Stimulated activated CD4-positive, alpha-beta T cell treated with anti-CD3 and anti-CD28 coated beads, Interleukin-1b, Interleukin-23, amount 100 ng/mL, for 24 hours (primary cell): ENCODE measurements around the gene GPR15LG.
A peak's percentile ranks its signal among the peaks of the same experiment; 100 is the strongest.

Source experiments
- DNase-seq, 4 experiments: peaks; one replicate each; pipeline ENCODE4 v3.0.0-alpha.2; 2020; ENCODE audit warnings: low read depth in 4 of 4, low spot score in 1 of 4

GPR15LG gene

GRCh38 chr10:84193327-84193726, 19.7 kb downstream of the GPR15LG start:
- DNase-seq: no peak

GRCh38 chr10:84193846-84194423, 20.3 kb downstream of the GPR15LG start:
- DNase-seq: no peak

GRCh38 chr10:84194424-84195043, 20.9 kb downstream of the GPR15LG start, which contains the start of gene CDHR1:
CDHR1 (plus strand) TSS chr10:84194537; CDS start chr10:84194761, 224 bp downstream.
- DNase-seq: peak in 2 of 4 experiments; percentile 14 to 35

DNA sequence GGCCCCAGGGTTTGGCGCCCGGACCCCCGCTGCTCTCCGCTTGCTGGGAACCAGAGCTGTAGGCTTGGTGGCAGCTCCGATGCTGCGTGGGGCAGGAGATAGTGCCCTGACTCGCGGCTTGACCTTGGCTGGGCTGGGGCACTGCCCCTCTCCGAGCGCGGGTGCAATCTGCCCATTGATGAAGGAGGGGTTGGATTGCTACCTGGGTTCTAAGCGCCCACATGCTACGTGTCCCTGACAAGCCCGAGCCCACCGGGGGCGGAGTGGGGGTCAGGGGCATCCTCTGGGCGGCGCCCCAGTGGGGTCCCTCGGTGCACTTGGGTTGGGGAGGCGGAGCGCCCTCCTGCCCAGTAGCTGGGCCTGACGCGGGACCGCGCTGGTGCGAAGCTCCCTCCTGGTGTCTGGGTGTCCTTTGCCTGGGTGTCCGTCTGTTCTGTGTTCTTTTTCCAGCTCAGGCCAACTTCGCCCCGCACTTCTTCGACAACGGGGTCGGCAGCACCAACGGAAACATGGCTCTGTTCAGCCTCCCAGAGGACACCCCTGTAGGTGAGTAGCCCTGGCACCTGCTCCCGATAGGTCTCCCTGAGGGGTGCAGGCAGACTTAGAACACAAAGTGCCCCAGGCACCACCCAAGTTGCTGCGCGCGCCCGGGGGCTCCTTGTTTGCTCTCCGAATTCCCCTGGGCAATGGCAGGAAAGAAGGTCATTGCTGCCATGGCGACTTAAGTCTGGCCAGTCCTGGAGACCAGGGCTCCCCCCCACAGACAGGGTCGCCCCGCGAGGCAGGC, 21.6 kb downstream of the GPR15LG start:
- DNase-seq: no peak

GRCh38 chr10:84196083-84196482, 22.5 kb downstream of the GPR15LG start:
- DNase-seq: no peak

- DNase-seq: no peak
Observed at GRCh38 chr10:84196941-84197340, 23.3 kb downstream of the GPR15LG start.

DNA sequence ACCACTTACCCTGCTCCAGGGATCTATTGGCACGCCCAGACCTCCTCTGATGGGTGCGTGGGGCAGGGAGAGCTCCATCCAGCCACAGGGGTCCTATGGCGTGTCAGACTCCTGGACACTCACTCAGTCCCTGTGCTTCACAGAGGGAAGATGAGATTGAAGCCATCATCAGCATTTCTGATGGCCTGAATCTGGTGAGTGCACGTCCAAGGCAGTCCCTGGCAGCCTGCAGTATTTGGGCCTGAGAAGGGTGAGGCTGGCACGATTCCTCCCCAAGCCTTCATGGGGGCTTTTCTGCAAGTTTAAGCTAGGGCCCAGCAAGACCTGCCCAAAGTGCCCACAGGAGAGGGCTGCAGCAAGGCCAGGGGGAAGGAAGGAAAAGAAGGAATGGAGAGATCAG, 24.0 kb downstream of the GPR15LG start:
- no peak for DNase-seq

DNA sequence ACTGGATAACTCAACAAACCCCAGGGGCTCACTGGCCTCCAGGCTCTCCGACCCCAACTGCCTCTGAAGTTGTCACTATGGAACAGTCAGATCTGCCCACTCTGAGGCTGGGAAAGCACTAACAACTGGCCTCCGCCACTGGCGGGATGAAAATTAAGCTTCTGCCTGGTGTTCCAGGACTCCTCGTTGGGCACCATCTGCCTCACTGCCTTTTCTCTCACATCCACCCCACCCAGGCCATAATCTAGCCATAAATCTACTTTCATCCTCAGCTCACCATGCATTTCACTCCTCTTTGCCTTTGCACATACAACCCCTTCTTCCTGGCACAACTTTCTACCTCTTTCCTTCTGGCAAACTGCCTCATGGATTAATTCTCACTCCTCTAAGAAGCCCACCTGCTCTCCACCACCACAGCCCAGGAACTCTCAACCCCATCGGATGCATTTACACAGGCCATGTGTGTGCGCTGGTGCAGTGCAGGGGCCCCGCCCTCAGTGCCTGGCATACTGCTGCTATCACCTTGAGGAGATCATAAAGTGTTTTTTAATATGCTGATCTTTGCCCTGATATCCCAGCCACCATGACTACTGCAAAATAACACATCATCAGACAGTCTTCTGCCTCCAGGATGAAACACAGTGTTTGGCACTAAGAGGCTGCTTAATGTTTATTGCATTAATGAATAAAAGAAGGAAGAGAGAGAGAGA, 24.8 kb downstream of the GPR15LG start:
- DNase-seq: no peak

GRCh38 chr10:84200537-84201243, 27.1 kb downstream of the GPR15LG start:
- DNase-seq: no peak

DNA sequence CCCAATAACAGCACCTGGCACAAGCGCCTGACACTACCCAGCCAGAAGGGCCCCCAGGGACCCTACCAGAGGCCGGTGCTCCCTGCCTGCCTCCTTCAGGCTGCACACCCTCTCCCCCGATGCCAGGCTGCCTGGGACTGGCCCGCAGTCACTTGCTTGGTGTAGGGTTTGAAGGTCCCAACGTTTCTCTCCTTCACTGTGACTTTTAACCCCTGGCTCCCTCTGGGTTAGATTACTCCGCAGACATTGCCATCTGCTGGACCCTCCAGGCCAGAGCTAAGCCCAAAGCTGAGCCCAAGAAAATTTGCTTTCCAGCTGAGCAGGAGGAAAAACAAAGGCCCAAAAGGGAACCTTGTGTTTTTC, 27.6 kb downstream of the GPR15LG start:
- DNase-seq: no peak

- DNase-seq: no peak
Observed at GRCh38 chr10:84201682-84202081, 28.1 kb downstream of the GPR15LG start.

DNA sequence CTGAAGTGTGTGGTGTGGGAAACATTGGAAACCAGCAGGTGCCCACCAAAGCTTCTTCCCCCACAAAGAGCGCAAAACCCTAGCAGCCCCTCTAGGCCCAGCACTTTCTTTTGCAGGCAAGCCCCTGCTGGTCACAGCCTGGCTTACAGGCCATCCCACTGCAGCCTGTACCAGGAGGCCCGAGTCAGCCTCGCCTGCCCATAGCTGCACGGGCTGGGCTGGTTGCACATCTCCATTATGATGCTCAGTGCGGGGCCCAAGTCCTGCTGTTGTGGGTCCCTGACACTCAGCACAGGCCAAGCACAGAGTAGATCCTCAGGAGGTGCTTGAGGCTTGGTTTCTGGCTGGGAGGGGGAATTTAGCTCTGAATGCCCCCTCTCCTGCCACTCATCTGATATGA, 28.7 kb downstream of the GPR15LG start:
- no peak for DNase-seq

- no peak for DNase-seq
Observed at GRCh38 chr10:84204122-84204521, 30.5 kb downstream of the GPR15LG start.

DNA sequence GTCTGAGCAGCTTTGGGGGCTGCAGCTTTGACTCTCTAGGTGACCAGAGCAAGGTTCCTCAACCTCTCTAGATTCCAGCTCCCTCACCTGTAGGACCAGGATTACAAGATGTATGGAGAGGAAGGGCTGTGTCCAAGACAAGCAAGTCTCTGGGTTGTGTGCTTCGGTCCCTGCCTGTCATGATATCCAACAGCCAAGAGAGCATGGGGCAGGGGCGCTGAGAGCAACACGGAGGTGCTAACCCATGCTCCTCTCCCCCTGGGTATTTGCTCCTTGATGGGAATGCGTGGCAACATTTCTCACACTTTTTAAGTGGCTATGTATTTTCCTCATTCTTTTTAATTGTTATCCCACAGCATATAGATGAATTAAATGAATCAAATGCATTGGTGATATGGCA, 31.0 kb downstream of the GPR15LG start:
- DNase-seq: no peak

- DNase-seq: peak; percentile 15 to 50 (median 43)
Observed at GRCh38 chr10:84205049-84205852, 31.6 kb downstream of the GPR15LG start.

- no peak for DNase-seq
Observed at GRCh38 chr10:84205853-84206525, 32.4 kb downstream of the GPR15LG start.

DNA sequence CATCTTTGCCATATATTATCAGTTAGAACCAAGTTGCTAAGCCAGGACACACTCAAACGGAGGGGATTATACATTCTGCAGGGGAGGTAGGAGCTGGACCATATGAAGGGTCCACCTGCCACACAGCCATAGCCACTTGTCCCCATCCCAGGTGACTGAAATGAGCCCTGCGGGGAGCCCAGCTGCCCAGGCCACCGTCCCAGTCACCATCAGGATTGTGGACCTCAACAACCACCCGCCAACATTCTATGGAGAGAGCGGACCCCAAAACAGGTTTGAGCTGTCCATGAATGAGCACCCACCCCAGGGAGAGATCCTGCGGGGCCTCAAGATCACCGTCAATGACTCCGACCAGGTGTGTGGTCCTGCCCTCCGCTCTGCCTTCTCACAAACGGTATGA, 34.4 kb downstream of the GPR15LG start:
- DNase-seq: no peak

DNA sequence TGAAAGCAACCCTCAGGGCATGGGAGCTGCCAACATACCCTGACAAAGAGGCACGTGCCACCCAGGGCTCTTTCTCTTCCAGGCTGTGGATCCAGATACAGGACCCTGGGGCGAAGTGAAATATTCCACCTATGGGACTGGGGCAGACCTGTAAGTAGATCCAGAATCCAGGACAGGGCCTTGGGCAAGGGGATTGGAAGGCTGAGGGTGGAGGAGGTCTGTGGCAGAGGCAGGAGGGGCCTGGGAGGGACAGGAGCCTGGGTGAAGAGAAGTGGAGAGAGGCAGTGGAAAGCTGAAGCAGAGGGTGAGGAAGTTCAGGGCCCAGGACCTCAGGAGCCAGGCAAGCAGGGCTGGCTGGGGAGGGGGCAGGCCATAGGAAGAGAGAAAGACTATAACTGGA, 38.0 kb downstream of the GPR15LG start:
- no peak for DNase-seq

- DNase-seq: no peak
Observed at GRCh38 chr10:84212014-84212413, 38.4 kb downstream of the GPR15LG start.

GRCh38 chr10:84213076-84213475, 39.5 kb downstream of the GPR15LG start:
- DNase-seq: no peak
